ENCODE data around the gene TBC1D22A. TPM values are rescaled to one million over a fixed set of nuclear protein-coding genes. Genes with fewer than 3 reads are reported as not detected.

Gene TBC1D22A
- total and polyA plus RNA-seq, 9 donors = 12.5 to 25.6 (median 18.5) TPM

DNA sequence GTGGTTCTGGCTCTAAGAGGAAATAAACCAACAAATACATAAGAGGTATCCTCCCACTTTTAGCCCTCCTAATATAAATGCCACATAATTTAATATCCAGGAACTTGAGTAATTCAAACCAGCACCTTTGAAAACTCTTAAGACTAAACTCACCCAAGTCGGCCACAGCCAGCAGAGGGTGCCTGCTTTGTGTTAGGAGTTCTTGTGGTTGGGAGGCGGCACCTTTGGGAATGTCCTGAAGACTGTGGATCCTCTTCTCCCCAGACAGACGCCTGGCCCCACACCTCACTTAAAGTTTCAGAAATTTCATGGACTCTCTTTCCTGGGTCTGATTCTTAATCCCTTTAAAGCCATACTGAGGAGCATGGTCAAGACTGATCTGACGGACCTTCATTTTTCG is 169.0 kb downstream of the TBC1D22A start:
- H3K27me3 ChIP-seq = no peaks in the 10 kb centered on the region
- intact Hi-C loops (cut with DNase I) = no loop called here
- no peak for DNase-seq

DNA sequence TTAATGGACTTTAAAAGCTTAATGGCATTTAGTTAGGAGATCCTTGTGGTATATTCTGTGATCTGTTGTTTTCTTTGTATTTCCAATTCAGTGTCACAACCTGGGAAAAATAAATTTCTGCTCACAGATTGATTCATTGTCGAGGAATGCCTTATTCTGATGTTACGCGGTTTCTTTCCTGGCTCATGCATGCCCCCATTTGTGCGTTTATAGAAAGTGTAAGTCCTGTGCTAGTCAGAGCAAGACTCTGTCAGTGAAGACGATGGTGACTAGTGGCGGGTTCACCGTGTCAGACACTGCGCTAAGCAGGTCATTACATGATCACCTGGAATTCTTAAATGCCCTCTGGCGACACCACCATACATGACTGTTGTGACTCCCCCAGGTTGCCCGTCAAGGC is 169.4 kb downstream of the TBC1D22A start:
- Histone ChIP-seq H3K9me3 (no peaks in the 10 kb centered on the region), H3K27ac (no peak overlapping the region), H3K36me3 (no peaks in the 10 kb centered on the region), H3K4me1 (ENCODE audit: insufficient read depth) (peaks cover 8% of the 10 kb centered on the region), H3K4me3 (no peak overlapping the region), H3K27me3 (no peaks in the 10 kb centered on the region)
- WGBS, 3 donors = 92 to 98% (median 95%) methylated on average over 10 of the region's 10 CpGs
- no peak for DNase-seq
- TF ChIP-seq POLR2A (IDR thresholded peaks at IDR 0.05) (no peak), EP300 (IDR thresholded peaks at IDR 0.05) (no peak)
- TF ChIP-seq, protein P1, sequence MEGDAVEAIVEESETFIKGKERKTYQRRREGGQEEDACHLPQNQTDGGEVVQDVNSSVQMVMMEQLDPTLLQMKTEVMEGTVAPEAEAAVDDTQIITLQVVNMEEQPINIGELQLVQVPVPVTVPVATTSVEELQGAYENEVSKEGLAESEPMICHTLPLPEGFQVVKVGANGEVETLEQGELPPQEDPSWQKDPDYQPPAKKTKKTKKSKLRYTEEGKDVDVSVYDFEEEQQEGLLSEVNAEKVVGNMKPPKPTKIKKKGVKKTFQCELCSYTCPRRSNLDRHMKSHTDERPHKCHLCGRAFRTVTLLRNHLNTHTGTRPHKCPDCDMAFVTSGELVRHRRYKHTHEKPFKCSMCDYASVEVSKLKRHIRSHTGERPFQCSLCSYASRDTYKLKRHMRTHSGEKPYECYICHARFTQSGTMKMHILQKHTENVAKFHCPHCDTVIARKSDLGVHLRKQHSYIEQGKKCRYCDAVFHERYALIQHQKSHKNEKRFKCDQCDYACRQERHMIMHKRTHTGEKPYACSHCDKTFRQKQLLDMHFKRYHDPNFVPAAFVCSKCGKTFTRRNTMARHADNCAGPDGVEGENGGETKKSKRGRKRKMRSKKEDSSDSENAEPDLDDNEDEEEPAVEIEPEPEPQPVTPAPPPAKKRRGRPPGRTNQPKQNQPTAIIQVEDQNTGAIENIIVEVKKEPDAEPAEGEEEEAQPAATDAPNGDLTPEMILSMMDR (IDR thresholded peaks at IDR 0.05) = no peak
- intact Hi-C loops (cut with DNase I) = no loop called here

More for the DNA sequence above, 169.0 kb downstream of the TBC1D22A start:
- no peak overlapping the region for H3K27ac ChIP-seq
- peaks cover 8% of the 10 kb centered on the region for H3K4me1 ChIP-seq (ENCODE audit: insufficient read depth)
- H3K9me3 ChIP-seq = no peaks in the 10 kb centered on the region
- no peak for TF ChIP-seq EP300 (IDR thresholded peaks at IDR 0.05)
- TF ChIP-seq, protein P1 (IDR thresholded peaks at IDR 0.05) = no peak
- TF ChIP-seq POLR2A (IDR thresholded peaks at IDR 0.05) = no peak
- WGBS, 3 donors = 86 to 91% (median 89%) methylated on average over 5 of the region's 5 CpGs
- H3K4me3 ChIP-seq = no peak overlapping the region
- H3K36me3 ChIP-seq = no peaks in the 10 kb centered on the region

DNA sequence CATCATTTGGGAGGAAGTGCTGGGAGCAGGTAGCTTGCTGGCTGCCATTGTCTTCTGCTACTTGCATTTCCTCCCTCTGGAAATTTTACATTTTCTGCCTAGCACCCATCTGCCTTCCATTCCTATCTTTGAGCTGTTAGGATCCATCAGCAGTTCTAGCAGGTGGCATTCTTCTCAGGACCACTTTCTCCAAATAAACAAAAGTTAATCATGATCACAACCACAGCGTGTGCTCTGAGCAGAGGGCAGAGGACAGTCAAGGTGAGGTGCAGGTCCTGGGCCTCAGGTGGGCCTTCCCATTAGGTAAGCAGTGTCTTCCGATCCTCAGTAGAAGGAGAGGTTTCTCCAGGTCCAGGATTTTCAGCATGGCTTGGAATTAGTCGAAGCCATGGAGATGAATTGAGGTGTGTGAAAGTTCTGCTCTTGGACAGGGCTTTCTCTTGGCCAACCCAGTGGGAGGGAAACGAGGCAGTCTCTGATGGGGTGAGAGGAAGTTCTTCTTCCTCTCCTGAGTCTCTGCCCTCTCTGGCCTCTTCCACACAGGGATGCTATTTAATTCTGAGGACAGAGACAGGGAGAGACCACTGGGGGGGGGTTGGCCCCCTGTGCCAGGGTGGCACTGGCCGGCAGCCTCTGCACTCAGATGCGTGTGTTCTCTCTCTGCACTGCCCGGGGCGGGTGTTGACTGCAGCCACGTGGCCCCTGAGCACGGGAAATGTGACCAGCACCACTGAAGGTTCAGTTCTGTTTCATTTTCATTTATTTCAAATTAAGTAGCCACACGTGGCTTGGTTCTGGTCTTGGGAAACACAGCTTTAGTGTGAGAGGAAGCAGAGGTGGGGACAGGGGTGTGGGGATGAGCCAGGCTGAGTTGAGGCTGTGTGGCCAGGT is 170.8 kb downstream of the TBC1D22A start:
- intact Hi-C loops (cut with DNase I) = no loop called here
- TF ChIP-seq, protein P1 (IDR thresholded peaks at IDR 0.05) = no peak
- TF ChIP-seq POLR2A (IDR thresholded peaks at IDR 0.05) (no peak), EP300 (IDR thresholded peaks at IDR 0.05) (no peak)
- H3K27ac ChIP-seq = no peak overlapping the region
- no peaks in the 10 kb centered on the region for H3K9me3 ChIP-seq
- no peaks in the 10 kb centered on the region for H3K27me3 ChIP-seq
- H3K4me1 ChIP-seq (ENCODE audit: insufficient read depth) = peaks cover 9% of the 10 kb centered on the region
- no peak for DNase-seq
- WGBS, 3 donors = 75 to 86% (median 84%) methylated on average over 11 of the region's 11 CpGs
- no peaks in the 10 kb centered on the region for H3K36me3 ChIP-seq
- no peak overlapping the region for H3K4me3 ChIP-seq

DNA sequence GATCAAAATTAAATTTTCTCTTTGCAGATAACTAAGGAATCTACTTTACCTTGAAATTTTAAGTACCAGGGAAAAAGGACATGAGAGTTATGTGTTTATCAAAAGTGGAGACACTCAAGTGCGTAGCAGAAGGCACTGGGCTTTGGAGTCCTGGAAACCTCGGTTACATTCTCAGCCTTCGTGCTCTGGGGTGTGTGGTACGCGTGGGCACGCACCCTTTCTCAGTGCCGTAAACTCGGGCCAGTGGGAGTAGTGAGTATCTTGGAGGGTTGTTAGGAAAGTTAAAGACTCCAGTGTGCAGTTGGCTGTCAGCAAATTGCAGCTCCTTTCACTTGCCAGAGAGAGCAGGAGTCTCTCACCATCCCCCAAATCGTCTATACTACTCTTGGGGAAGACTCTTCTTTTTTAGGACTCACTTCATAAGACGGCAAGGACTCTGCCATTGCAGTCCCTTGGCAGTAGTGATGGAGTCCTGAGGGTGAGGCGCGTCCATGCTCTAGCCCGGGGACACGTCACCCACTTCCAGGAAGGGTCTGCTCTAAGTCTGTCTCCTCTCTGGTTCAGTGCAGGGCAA is 171.8 kb downstream of the TBC1D22A start:
- no peak for TF ChIP-seq POLR2A (IDR thresholded peaks at IDR 0.05)
- TF ChIP-seq EP300 (IDR thresholded peaks at IDR 0.05) = no peak
- TF ChIP-seq, protein P1 (IDR thresholded peaks at IDR 0.05) = no peak
- Histone ChIP-seq H3K4me1 (ENCODE audit: insufficient read depth) (peaks cover 9% of the 10 kb centered on the region), H3K4me3 (no peak overlapping the region), H3K27ac (no peak overlapping the region), H3K27me3 (no peaks in the 10 kb centered on the region), H3K36me3 (no peaks in the 10 kb centered on the region), H3K9me3 (no peaks in the 10 kb centered on the region)
- intact Hi-C loops (cut with DNase I) = no loop called here
- WGBS, 3 donors = 92 to 95% (median 95%) methylated on average over 14 of the region's 14 CpGs
- no peak for DNase-seq

Data from ovary (tissue), 9 donors.